Gastrocnemius medialis (tissue), 4 donors: ENCODE data around the gene NLRP12.

ENCODE experiments used
- CTCF ChIP-seq, 5 experiments: fragments of 450-650 bp in 3 of 5; fragments of 200-600 bp in 2 of 5; sonication (generic) in 2 of 5; IDR thresholded peaks in 4 of 5; conservative IDR thresholded peaks in 1 of 5; 1 replicate in 4 of 5; 2 replicates in 1 of 5; pipeline ENCODE4 v1.5.1; 2016 to 2019; ENCODE audit warnings: antibody characterized with exemption in 5 of 5, mild to moderate bottlenecking in 3 of 5, moderate library complexity in 3 of 5
- POLR2A ChIP-seq, 2 donors: fragments of 450-650 bp; IDR thresholded peaks; one replicate each; pipeline ENCODE4 v1.6.1; 2017; ENCODE audit warnings: antibody characterized with exemption in 2 of 2, mild to moderate bottlenecking in 2 of 2, moderate library complexity in 2 of 2

DNA sequence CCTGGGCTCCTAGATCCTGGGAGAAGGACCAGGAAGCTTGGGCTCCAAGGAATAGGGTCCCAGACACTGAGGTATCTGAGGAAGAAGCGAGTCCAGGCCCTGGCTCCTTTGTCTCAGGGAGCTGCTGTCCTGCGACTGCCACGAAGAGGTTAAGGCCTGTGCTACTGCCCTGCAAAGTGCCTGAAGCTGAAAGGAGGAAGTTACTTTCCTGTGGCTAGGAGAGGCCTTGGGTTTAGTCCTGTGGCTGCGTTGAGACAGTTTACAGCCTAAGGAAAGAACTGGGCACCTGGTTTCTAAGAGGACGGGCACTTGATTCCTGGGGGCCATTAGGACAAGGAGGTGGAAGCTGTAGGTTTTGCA lies 46.4 kb upstream of the NLRP12 start:
- TF ChIP-seq CTCF (IDR thresholded peaks at IDR 0.05 in 4 of 5, conservative IDR thresholded peaks at IDR 0.05 in 1 of 5) (no peak), POLR2A (IDR thresholded peaks at IDR 0.05) (no peak)
